ENCODE measurements around the gene ANKRD44. TPM values are rescaled to one million over a fixed set of nuclear protein-coding genes. Genes with fewer than 3 reads are reported as not detected.

ANKRD44 gene
- total RNA-seq, 1 experiment from 2014 or later: 2.4 TPM

DNA sequence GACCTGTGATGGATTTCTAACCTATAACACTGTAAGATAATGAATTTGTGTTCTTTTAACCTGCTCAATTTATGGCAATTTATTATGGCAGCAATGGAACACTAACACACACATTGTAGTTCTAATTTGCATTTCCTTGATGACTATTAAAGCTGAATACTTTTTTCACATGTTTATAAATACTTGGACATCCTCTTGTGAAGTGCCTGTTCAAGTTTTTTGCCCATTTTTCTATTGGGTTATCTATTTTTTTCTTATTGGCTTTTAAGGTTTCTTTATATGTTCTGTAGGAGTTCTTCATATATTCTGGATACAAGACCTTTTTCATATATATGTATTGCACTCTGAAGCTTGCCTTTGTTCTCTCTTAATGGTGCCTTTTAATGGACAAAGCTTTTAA is 255.5 kb downstream of the ANKRD44 start:
- ATAC-seq: no peak
- BruUV-seq (replicated peaks): no TSS peak

DNA sequence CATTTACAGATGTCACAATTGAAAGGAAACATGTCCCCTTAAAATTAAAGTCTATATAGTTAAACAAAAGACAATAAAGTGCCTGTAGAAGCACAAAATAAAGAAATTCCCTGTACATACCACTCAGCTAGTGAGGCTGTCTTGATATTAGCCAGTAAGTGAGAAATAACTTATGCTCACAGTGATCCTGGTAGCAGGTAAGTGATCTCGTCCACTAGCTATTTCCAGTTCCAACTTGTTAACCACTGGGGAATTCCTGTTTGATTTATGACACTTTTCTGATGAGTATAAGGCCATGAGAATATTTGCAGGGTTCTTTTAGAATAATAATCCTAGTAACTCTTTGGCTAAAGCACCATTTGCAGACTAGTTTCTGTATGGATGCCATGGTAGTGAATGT is 256.1 kb downstream of the ANKRD44 start:
- Histone ChIP-seq H3K4me3 (ENCODE audit: low read length) (no peak overlapping the region), H3K4me2 (ENCODE audit: low read length) (no peak overlapping the region), H3K79me2 (ENCODE audit: low read length) (no peaks in the 10 kb centered on the region), H3K27ac (ENCODE audit: low read length) (no peak overlapping the region), H3K36me3 (ENCODE audit: low read depth, low read length) (no peaks in the 10 kb centered on the region), H3K9me3 (ENCODE audit: low read length) (no peaks in the 10 kb centered on the region), H3K9me2 (replicated peaks; ENCODE audit: low read length) (no peaks in the 10 kb centered on the region), H3K4me1 (ENCODE audit: insufficient read depth, low read length) (no peaks in the 10 kb centered on the region), H3F3A (ENCODE audit: low read length, unreplicated experiment) (no peaks in the 10 kb centered on the region), H4K20me1 (ENCODE audit: low read length) (no peaks in the 10 kb centered on the region), H2AFZ (ENCODE audit: low read length) (no peak overlapping the region), H3K27me3 (ENCODE audit: low read length) (no peaks in the 10 kb centered on the region), H3K9ac (ENCODE audit: low read length) (no peak overlapping the region)
- peak; percentile 38 for DNase-seq
- TF ChIP-seq EZH2phosphoT487 (IDR thresholded peaks at IDR 0.05; ENCODE audit: borderline replicate concordance, low read length) (no peak), EZH2 (IDR thresholded peaks at IDR 0.05; ENCODE audit: low read length, unreplicated experiment) (no peak)
- TF ChIP-seq, protein P1, sequence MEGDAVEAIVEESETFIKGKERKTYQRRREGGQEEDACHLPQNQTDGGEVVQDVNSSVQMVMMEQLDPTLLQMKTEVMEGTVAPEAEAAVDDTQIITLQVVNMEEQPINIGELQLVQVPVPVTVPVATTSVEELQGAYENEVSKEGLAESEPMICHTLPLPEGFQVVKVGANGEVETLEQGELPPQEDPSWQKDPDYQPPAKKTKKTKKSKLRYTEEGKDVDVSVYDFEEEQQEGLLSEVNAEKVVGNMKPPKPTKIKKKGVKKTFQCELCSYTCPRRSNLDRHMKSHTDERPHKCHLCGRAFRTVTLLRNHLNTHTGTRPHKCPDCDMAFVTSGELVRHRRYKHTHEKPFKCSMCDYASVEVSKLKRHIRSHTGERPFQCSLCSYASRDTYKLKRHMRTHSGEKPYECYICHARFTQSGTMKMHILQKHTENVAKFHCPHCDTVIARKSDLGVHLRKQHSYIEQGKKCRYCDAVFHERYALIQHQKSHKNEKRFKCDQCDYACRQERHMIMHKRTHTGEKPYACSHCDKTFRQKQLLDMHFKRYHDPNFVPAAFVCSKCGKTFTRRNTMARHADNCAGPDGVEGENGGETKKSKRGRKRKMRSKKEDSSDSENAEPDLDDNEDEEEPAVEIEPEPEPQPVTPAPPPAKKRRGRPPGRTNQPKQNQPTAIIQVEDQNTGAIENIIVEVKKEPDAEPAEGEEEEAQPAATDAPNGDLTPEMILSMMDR (conservative IDR thresholded peaks at IDR 0.05; ENCODE audit: low read depth, low read length): no peak
- peak; percentile 31 for ATAC-seq
- ChIA-PET CTCF (no interaction called here), POLR2A (ENCODE audit: unreplicated experiment) (no interaction called here)
- intact Hi-C loops (cut with micrococcal nuclease): no loop called here
- BruUV-seq (replicated peaks): no TSS peak

More for the DNA sequence above, 255.5 kb downstream of the ANKRD44 start:
- POLR2A ChIA-PET (ENCODE audit: unreplicated experiment): no interaction called here
- CTCF ChIA-PET: no interaction called here
- no peak overlapping the region for H2AFZ ChIP-seq (ENCODE audit: low read length)
- no peak overlapping the region for H3K27ac ChIP-seq (ENCODE audit: low read length)
- H3F3A ChIP-seq (ENCODE audit: low read length, unreplicated experiment): no peaks in the 10 kb centered on the region
- H3K4me1 ChIP-seq (ENCODE audit: insufficient read depth, low read length): no peaks in the 10 kb centered on the region
- H3K4me3 ChIP-seq (ENCODE audit: low read length): no peak overlapping the region
- H3K9me3 ChIP-seq (ENCODE audit: low read length): no peaks in the 10 kb centered on the region
- intact Hi-C loops (cut with micrococcal nuclease): loop anchor here (5.0 kb wide), 1 partner anchor 322 kb away; no protein-coding TSS in a partner anchor
- no peak for DNase-seq
- no peaks in the 10 kb centered on the region for H3K27me3 ChIP-seq (ENCODE audit: low read length)
- H3K9ac ChIP-seq (ENCODE audit: low read length): no peak overlapping the region
- no peaks in the 10 kb centered on the region for H3K79me2 ChIP-seq (ENCODE audit: low read length)
- H3K9me2 ChIP-seq (replicated peaks; ENCODE audit: low read length): no peaks in the 10 kb centered on the region
- no peaks in the 10 kb centered on the region for H3K36me3 ChIP-seq (ENCODE audit: low read depth, low read length)
- no peak overlapping the region for H3K4me2 ChIP-seq (ENCODE audit: low read length)
- TF ChIP-seq EZH2 (IDR thresholded peaks at IDR 0.05; ENCODE audit: low read length, unreplicated experiment) (no peak), EZH2phosphoT487 (IDR thresholded peaks at IDR 0.05; ENCODE audit: borderline replicate concordance, low read length) (no peak)
- TF ChIP-seq, protein P1 (conservative IDR thresholded peaks at IDR 0.05; ENCODE audit: low read depth, low read length): no peak
- no peaks in the 10 kb centered on the region for H4K20me1 ChIP-seq (ENCODE audit: low read length)

DNA sequence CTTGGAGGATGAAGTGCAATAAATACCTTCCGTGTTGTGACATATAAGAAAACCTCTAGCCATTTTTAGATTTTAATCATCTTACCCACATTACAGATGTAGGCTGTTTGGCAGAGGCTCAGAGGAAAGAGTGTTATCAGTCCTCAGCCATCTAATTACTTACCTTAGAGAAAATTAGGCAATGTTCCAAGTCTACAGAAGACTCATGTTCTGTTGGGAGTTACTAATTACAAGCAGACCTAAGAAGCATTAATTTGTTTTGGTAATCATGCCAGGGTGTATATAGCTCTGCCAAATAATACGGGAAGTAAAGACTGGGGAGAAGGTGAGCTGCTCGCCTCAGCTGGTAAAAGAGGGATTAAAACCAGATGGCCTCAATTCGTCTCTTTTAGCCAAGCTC is 258.2 kb downstream of the ANKRD44 start:
- POLR2A ChIA-PET (ENCODE audit: unreplicated experiment): no interaction called here
- ATAC-seq (no peak), DNase-seq (no peak)
- TF ChIP-seq, protein P1 (conservative IDR thresholded peaks at IDR 0.05; ENCODE audit: low read depth, low read length): no peak
- no peak for TF ChIP-seq EZH2phosphoT487 (IDR thresholded peaks at IDR 0.05; ENCODE audit: borderline replicate concordance, low read length)
- no peak for TF ChIP-seq EZH2 (IDR thresholded peaks at IDR 0.05; ENCODE audit: low read length, unreplicated experiment)
- intact Hi-C loops (cut with micrococcal nuclease): no loop called here
- H3K4me2 ChIP-seq (ENCODE audit: low read length): no peak overlapping the region
- no peak overlapping the region for H3K9ac ChIP-seq (ENCODE audit: low read length)
- H4K20me1 ChIP-seq (ENCODE audit: low read length): no peaks in the 10 kb centered on the region
- no peaks in the 10 kb centered on the region for H3K27me3 ChIP-seq (ENCODE audit: low read length)
- no TSS peak for BruUV-seq (replicated peaks)
- CTCF ChIA-PET: interaction anchor here (0.6 kb wide), 1 partner anchor 10 kb away, joined by 4 read pairs; no protein-coding TSS in a partner anchor
- H3K4me3 ChIP-seq (ENCODE audit: low read length): no peak overlapping the region
- no peak overlapping the region for H3K27ac ChIP-seq (ENCODE audit: low read length)
- H3K36me3 ChIP-seq (ENCODE audit: low read depth, low read length): no peaks in the 10 kb centered on the region
- no peak overlapping the region for H2AFZ ChIP-seq (ENCODE audit: low read length)
- H3K4me1 ChIP-seq (ENCODE audit: insufficient read depth, low read length): no peaks in the 10 kb centered on the region
- H3F3A ChIP-seq (ENCODE audit: low read length, unreplicated experiment): no peaks in the 10 kb centered on the region
- H3K9me3 ChIP-seq (ENCODE audit: low read length): no peaks in the 10 kb centered on the region
- no peaks in the 10 kb centered on the region for H3K79me2 ChIP-seq (ENCODE audit: low read length)
- no peaks in the 10 kb centered on the region for H3K9me2 ChIP-seq (replicated peaks; ENCODE audit: low read length)

Data from PC-3 (cell line).